HepG2 (cell line): ENCODE measurements around the gene AGAP3. TPM values are rescaled to one million over a fixed set of nuclear protein-coding genes. Genes with fewer than 3 reads are reported as not detected.

ENCODE experiments used
- ATAC-seq: fragments of 200-7000 bp; cut with Tn5 transposase; 3 replicates; pipeline ENCODE4 v1.9.1; 2020; ENCODE audit warnings: mild to moderate bottlenecking, moderate library complexity
- BruUV-seq: library from RNA; stranded (reverse); fragments of 400-500 nt; replicated peaks from 2 replicates; lab custom pipeline; 2021; lab: Mats Ljungman, UMichigan
- CTCF ChIA-PET: fragments of 300-600 bp; formaldehyde crosslinking; extraction: SDS; loops from one replicate; lab custom pipeline; 2021; ENCODE audit warnings: low total read pairs, inconsistent platforms, low intra/inter-chr PET ratio; lab: Yijun Ruan, JAX
- POLR2A ChIA-PET: fragments of 350-600 bp; sonication (Branson Sonifier 250); formaldehyde crosslinking; loops from one replicate; lab custom pipeline; 2020; ENCODE audit warnings: antibody characterized with exemption, inconsistent platforms; lab: Yijun Ruan, JAX
- DNase-seq: peaks from one replicate; pipeline ENCODE4 v3.0.0-alpha.2; 2015; ENCODE audit warnings: low spot score
- FAIRE-seq: peaks from 3 replicates; lab custom pipeline; 2011; peaks lifted over from hg19 to GRCh38; lab: Jason Lieb, UNC
- H2AFZ ChIP-seq: one replicate; pipeline ENCODE4 v1.6.1; 2011; ENCODE audit warnings: low read length, inconsistent platforms
- H3K27ac ChIP-seq: fragments of 300-600 bp; 3 replicates; pipeline ENCODE4 v1.8.0; 2011; ENCODE audit warnings: mixed run types, mild to moderate bottlenecking, mixed read lengths, low read length, inconsistent platforms; ENCODE audit not compliant: insufficient read depth; ENCODE audit errors: extremely low read length
- H3K27me3 ChIP-seq, 2 experiments: fragments of 200-600 bp in 1 of 2; 2 replicates in 1 of 2; 3 replicates in 1 of 2; pipeline versions ENCODE4 v1.6.0 to v1.8.0; 2011; ENCODE audit warnings: low read length in 2 of 2, mild to moderate bottlenecking in 2 of 2, moderate library complexity in 2 of 2, inconsistent platforms in 1 of 2; ENCODE audit not compliant: insufficient read depth in 2 of 2, control insufficient read depth in 1 of 2
- H3K36me3 ChIP-seq, 2 experiments: fragments of 200-600 bp in 1 of 2; replicated peaks in 1 of 2; 2 replicates in 1 of 2; 3 replicates in 1 of 2; pipeline versions ENCODE4 v1.5.1 to v1.8.0; 2011; ENCODE audit warnings: low read length in 2 of 2, inconsistent platforms in 1 of 2; ENCODE audit not compliant: insufficient read depth in 2 of 2, control insufficient read depth in 1 of 2
- H3K4me1 ChIP-seq: 2 replicates; pipeline ENCODE4 v1.5.1; 2012; ENCODE audit warnings: low read length, inconsistent platforms; ENCODE audit not compliant: insufficient read depth
- H3K4me2 ChIP-seq: 2 replicates; pipeline ENCODE4 v1.6.0; 2011; ENCODE audit warnings: low read depth, low read length, inconsistent platforms
- H3K4me3 ChIP-seq, 3 experiments: fragments of 200-600 bp in 1 of 3; sonication (generic), shearing (Covaris generic) in 1 of 3; replicated peaks in 1 of 3; 2 replicates each; pipeline ENCODE4 v1.5.1; 2011 to 2016; ENCODE audit warnings: low read length in 3 of 3, inconsistent platforms in 2 of 3, low read depth in 2 of 3, mild to moderate bottlenecking in 2 of 3, control low read depth in 1 of 3, mixed read lengths in 1 of 3; ENCODE audit not compliant: insufficient read depth in 1 of 3
- H3K79me2 ChIP-seq: one replicate; pipeline ENCODE4 v1.6.1; 2011; ENCODE audit warnings: low read length, inconsistent platforms; ENCODE audit not compliant: insufficient read depth
- H3K9ac ChIP-seq: 2 replicates; pipeline ENCODE4 v1.6.0; 2011; ENCODE audit warnings: mild to moderate bottlenecking, low read depth, low read length, inconsistent platforms; ENCODE audit not compliant: insufficient read depth
- H3K9me3 ChIP-seq: 2 replicates; pipeline ENCODE4 v1.5.1; 2012; ENCODE audit warnings: mild to moderate bottlenecking, low read length
- H4K20me1 ChIP-seq: 2 replicates; pipeline ENCODE4 v1.6.0; 2011; ENCODE audit warnings: inconsistent platforms, mild to moderate bottlenecking, low read length, moderate library complexity; ENCODE audit not compliant: insufficient read depth
- KMT2A ChIP-seq: sonication (generic); formaldehyde crosslinking; IDR thresholded peaks from 2 replicates; pipeline ENCODE4 v1.4.0; 2020; ENCODE audit warnings: missing genetic modification reagents
- PRPF4 ChIP-seq: fragments of 200-400 bp; formaldehyde crosslinking; IDR thresholded peaks from 2 replicates; pipeline ENCODE4 v1.6.1; 2016; ENCODE audit warnings: low read length, low read depth; ENCODE audit not compliant: poor library complexity, severe bottlenecking
- ZSCAN30 ChIP-seq: sonication (generic); formaldehyde crosslinking; IDR thresholded peaks from 2 replicates; pipeline ENCODE4 v1.5.0; 2020; ENCODE audit warnings: mild to moderate bottlenecking, missing genetic modification reagents
- WGBS: methylation state at CpG from one replicate; pipeline ENCODE4 v1.1.6; 2017; ENCODE audit warnings: low lambda C conversion rate; 5-methylcytosine and 5-hydroxymethylcytosine counted together
- in situ Hi-C: cut with HindIII; loops from 2 replicates; pipeline ENCODE4 v1.10.0; 2017; ENCODE audit warnings: low pct_unique_long_range_greater_than_20kb; ENCODE audit not compliant: extremely low pct_ligation_motif_present
- intact Hi-C: fragments of 100-400 bp; cut with micrococcal nuclease; formaldehyde crosslinking; loops from one replicate; pipeline ENCODE4 v1.10.0; 2022; ENCODE audit not compliant: unreplicated experiment
- polyA plus RNA-seq, 8 experiments: library from polyadenylated mRNA; depleted of rRNA in 3 of 8; stranded (reverse) in 7 of 8; unstranded in 1 of 8; fragments of >200 nt; fragmentation: Illumina TruSeq in 4 of 8; extraction: Trizol in 4 of 8; gene quantifications; 2 replicates each; pipeline versions ENCODE4 v1.2.1 to v1.2.3, GENCODE V29; 2011 to 2016; ENCODE audit warnings: low read depth in 4 of 8, missing spikeins in 1 of 8, mixed read lengths in 1 of 8; ENCODE audit not compliant: insufficient read depth in 1 of 8
- total RNA-seq, 5 experiments: library from RNA; depleted of rRNA; stranded (reverse); fragments of >200 nt; fragmentation: Illumina TruSeq; extraction: Trizol; gene quantifications; 2 replicates each; pipeline ENCODE4 v1.2.3, GENCODE V29; 2016; ENCODE audit warnings: low read depth in 1 of 5
- TF ChIP-seq, protein P1 (sequence below): sonication (generic); formaldehyde crosslinking; IDR thresholded peaks from 2 replicates; pipeline ENCODE4 v1.8.1; 2023; ENCODE audit warnings: mild to moderate bottlenecking, missing genetic modification reagents
- TF ChIP-seq, protein P2 (sequence below): sonication (generic); formaldehyde crosslinking; IDR thresholded peaks from 2 replicates; pipeline ENCODE4 v1.4.0; 2020; ENCODE audit warnings: mild to moderate bottlenecking, missing genetic modification reagents

Gene AGAP3
- total and polyA plus RNA-seq, 2 of the 13 experiments (the other 11 are each of a cell fraction or from before 2014, with no cell fraction given): 31.3 to 61.4 TPM

DNA sequence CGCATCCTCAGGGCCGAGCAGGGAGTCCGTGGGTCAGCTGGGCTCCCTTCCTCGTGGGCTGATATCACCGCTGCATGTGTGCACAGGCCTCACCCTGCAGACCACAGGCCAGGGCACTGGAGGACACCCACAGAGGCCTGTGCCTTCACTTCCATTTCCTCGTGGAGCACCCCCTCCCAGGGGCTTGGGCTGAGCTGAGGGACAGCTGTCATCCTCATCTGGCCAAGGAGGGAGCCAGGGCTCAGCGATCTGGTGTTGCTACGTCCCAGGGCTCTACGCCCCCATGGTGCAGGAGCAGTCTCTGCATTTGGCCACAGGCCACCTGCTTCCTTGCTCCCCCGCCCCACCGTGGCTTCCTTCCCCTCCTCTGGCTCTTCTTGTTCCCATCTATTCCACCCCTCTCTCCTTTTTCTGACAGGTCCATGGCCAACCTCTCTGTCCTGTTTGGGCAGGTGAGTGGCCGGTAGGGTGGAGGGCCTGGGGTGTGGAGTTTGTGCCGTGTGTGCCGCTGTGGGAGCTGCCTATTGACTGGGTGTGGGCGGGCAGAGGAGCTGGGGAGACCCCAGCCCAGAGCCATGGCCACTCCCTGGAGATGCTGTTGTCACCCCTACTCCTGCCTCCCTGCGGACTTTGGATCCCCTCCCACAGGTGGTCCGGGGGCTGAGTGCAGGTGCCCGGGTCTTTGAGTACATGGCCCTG, 46.3 kb upstream of the AGAP3 start:
- in situ Hi-C loops: no loop called here
- WGBS: 51% methylated on average over 15 of the region's 18 CpGs
- no peaks in the 10 kb centered on the region for H4K20me1 ChIP-seq
- TF ChIP-seq, protein P1, sequence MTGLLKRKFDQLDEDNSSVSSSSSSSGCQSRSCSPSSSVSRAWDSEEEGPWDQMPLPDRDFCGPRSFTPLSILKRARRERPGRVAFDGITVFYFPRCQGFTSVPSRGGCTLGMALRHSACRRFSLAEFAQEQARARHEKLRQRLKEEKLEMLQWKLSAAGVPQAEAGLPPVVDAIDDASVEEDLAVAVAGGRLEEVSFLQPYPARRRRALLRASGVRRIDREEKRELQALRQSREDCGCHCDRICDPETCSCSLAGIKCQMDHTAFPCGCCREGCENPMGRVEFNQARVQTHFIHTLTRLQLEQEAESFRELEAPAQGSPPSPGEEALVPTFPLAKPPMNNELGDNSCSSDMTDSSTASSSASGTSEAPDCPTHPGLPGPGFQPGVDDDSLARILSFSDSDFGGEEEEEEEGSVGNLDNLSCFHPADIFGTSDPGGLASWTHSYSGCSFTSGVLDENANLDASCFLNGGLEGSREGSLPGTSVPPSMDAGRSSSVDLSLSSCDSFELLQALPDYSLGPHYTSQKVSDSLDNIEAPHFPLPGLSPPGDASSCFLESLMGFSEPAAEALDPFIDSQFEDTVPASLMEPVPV (CRISPR knock-in tag): no peak
- TF ChIP-seq ZSCAN30 (CRISPR knock-in tag) (no peak), PRPF4 (no peak), KMT2A (CRISPR knock-in tag) (no peak)
- TF ChIP-seq, protein P2, sequence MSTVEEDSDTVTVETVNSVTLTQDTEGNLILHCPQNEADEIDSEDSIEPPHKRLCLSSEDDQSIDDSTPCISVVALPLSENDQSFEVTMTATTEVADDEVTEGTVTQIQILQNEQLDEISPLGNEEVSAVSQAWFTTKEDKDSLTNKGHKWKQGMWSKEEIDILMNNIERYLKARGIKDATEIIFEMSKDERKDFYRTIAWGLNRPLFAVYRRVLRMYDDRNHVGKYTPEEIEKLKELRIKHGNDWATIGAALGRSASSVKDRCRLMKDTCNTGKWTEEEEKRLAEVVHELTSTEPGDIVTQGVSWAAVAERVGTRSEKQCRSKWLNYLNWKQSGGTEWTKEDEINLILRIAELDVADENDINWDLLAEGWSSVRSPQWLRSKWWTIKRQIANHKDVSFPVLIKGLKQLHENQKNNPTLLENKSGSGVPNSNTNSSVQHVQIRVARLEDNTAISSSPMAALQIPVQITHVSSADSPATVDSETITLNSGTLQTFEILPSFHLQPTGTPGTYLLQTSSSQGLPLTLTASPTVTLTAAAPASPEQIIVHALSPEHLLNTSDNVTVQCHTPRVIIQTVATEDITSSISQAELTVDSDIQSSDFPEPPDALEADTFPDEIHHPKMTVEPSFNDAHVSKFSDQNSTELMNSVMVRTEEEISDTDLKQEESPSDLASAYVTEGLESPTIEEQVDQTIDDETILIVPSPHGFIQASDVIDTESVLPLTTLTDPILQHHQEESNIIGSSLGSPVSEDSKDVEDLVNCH (CRISPR knock-in tag): no peak
- H3K27ac ChIP-seq: no peak overlapping the region
- H3K4me3 ChIP-seq: no peak overlapping the region
- no peak overlapping the region for H3K4me2 ChIP-seq
- H3K9ac ChIP-seq: no peak overlapping the region
- H3K9me3 ChIP-seq: no peaks in the 10 kb centered on the region
- POLR2A ChIA-PET: interaction anchor here (0.5 to 1.4 kb wide), 2 partner anchors 12 to 50 kb away, joined by 3 to 7 read pairs; partner anchors contain the start of gene ABCB8
- peaks cover 14% of the 10 kb centered on the region for H3K4me1 ChIP-seq
- H3K36me3 ChIP-seq: no peaks in the 10 kb centered on the region
- CTCF ChIA-PET: no interaction called here
- no TSS peak for BruUV-seq
- no peak overlapping the region for H2AFZ ChIP-seq
- no peaks in the 10 kb centered on the region for H3K79me2 ChIP-seq
- DNase-seq (no peak), ATAC-seq (peak; percentile 11), FAIRE-seq (no peak)
- H3K27me3 ChIP-seq: no peaks in the 10 kb centered on the region
- intact Hi-C loops: no loop called here
